Left lung (tissue), 10 donors: ENCODE results near the gene RPL28. TPM values are rescaled to one million over a fixed set of nuclear protein-coding genes. Genes with fewer than 3 reads are reported as not detected.
"Not testable (repeated sequence)": the region's sequence is repeated elsewhere in the genome, so short reads cannot be mapped to it uniquely, and the experiment has no call there.

ENCODE experiments used
- ATAC-seq: fragments of 200-7000 bp; cut with Tn5 transposase; one replicate; pipeline ENCODE4 v1.9.1; 2020; ENCODE audit warnings: moderate library complexity
- DNase-seq, 4 donors: peaks; one replicate each; pipeline ENCODE4 v3.0.0-alpha.2; 2013 to 2020
- H3K27ac ChIP-seq, 2 donors: fragments of 200-600 bp; sonication (generic) in 1 of 2; one replicate each; pipeline versions ENCODE4 v1.5.0 to v1.8.0; 2020 to 2021
- H3K27me3 ChIP-seq, 2 donors: fragments of 200-600 bp; sonication (generic) in 1 of 2; one replicate each; pipeline versions ENCODE4 v1.5.0 to v1.8.0; 2020 to 2021
- H3K36me3 ChIP-seq, 2 donors: fragments of 200-600 bp; sonication (generic) in 1 of 2; one replicate each; pipeline versions ENCODE4 v1.5.0 to v1.8.0; 2020 to 2021
- H3K4me1 ChIP-seq, 2 donors: fragments of 200-600 bp; one replicate each; pipeline ENCODE4 v1.8.0; 2021
- H3K4me3 ChIP-seq, 2 donors: fragments of 200-600 bp; sonication (generic) in 1 of 2; one replicate each; pipeline versions ENCODE4 v1.5.0 to v1.8.0; 2020 to 2021; ENCODE audit warnings: mild to moderate bottlenecking in 1 of 2
- H3K9me3 ChIP-seq, 2 donors: fragments of 200-600 bp; sonication (generic) in 1 of 2; one replicate each; pipeline versions ENCODE4 v1.5.0 to v1.8.0; 2020 to 2021
- CTCF ChIP-seq, 2 donors: fragments of 200-600 bp; sonication (generic) in 1 of 2; IDR thresholded peaks; one replicate each; pipeline versions ENCODE4 v1.5.0 to v1.8.0; 2021; ENCODE audit warnings: antibody characterized with exemption in 2 of 2
- intact Hi-C, 2 donors: fragments of 100-400 bp; cut with DNase I; formaldehyde crosslinking; loops; one replicate each; pipeline versions ENCODE4 v1.11.2 to v1.14.2; 2022
- polyA plus RNA-seq, 6 donors: library from polyadenylated mRNA; unstranded; fragments of 120-200 nt; gene quantifications; one replicate each; pipeline ENCODE4 v1.2.1, GENCODE V29; 2013; ENCODE audit not compliant: insufficient read length in 6 of 6
- total RNA-seq, 2 donors: library from RNA; stranded (reverse); fragmentation: NEBNext Ultra II Directional; extraction: Animal tissue kit (Norgen Biotek cat#: 25700); gene quantifications; one replicate each; pipeline ENCODE4 v1.2.1, GENCODE V29; 2021
- donor health status: DM: no; HTN: yes; CAD: no.
- donor health status: DM: no; HTN: no; CAD: no.

The RPL28 gene
- total and polyA plus RNA-seq, 8 donors, result 1,216 to 1,774 (median 1,434) TPM

- peaks cover 0 to 14% of the 10 kb centered on the region in 2 donors for H3K4me1 ChIP-seq
- no peak for ATAC-seq
- intact Hi-C loops, result no loop called here
- peak in 1 of 4 donors; percentile 20 for DNase-seq
- peaks cover 43 to 82% of the 10 kb centered on the region in 2 donors for H3K27me3 ChIP-seq
- H3K27ac ChIP-seq, result no peak overlapping the region
- TF ChIP-seq CTCF (IDR thresholded peaks at IDR 0.05), result no peak
- H3K9me3 ChIP-seq, result no peaks in the 10 kb centered on the region
- no peaks in the 10 kb centered on the region for H3K36me3 ChIP-seq
- no peak overlapping the region for H3K4me3 ChIP-seq
Observed at GRCh38 chr19:55447421-55448174, 61.9 kb downstream of the RPL28 start.

- DNase-seq, H3K9me3 ChIP-seq, H3K4me3 ChIP-seq, intact Hi-C loops, H3K27ac ChIP-seq, ATAC-seq, H3K36me3 ChIP-seq: not testable (repeated sequence)
- Histone ChIP-seq H3K27me3 (peaks cover 42 to 82% of the 10 kb centered on the region in 2 donors), H3K4me1 (peaks cover 0 to 15% of the 10 kb centered on the region in 2 donors)
Observed at GRCh38 chr19:55448175-55448490, 62.4 kb downstream of the RPL28 start.

- H3K27me3 ChIP-seq, result peaks cover 31 to 68% of the 10 kb centered on the region in 2 donors
- peaks cover 0 to 15% of the 10 kb centered on the region in 2 donors for H3K4me1 ChIP-seq
- DNase-seq (peak in 1 of 4 donors; percentile 49), ATAC-seq (no peak)
- H3K36me3 ChIP-seq, result no peaks in the 10 kb centered on the region
- intact Hi-C loops, result no loop called here
- no peaks in the 10 kb centered on the region for H3K9me3 ChIP-seq
- no peak overlapping the region for H3K4me3 ChIP-seq
- H3K27ac ChIP-seq, result no peak overlapping the region
- no peak for TF ChIP-seq CTCF (IDR thresholded peaks at IDR 0.05)
Observed at GRCh38 chr19:55449469-55449868, 63.7 kb downstream of the RPL28 start.

GRCh38 chr19:55451163-55451964 is 65.6 kb downstream of the RPL28 start:
- ATAC-seq (no peak), DNase-seq (no peak)
- H3K27me3 ChIP-seq, result peaks cover 21 to 49% of the 10 kb centered on the region in 2 donors
- no peaks in the 10 kb centered on the region for H3K9me3 ChIP-seq
- H3K27ac ChIP-seq, result no peak overlapping the region
- no peak for TF ChIP-seq CTCF (IDR thresholded peaks at IDR 0.05)
- no peak overlapping the region for H3K4me3 ChIP-seq
- H3K4me1 ChIP-seq, result peaks cover 0 to 15% of the 10 kb centered on the region in 2 donors
- peaks cover 0 to 8% of the 10 kb centered on the region in 2 donors for H3K36me3 ChIP-seq
- intact Hi-C loops, result no loop called here

GRCh38 chr19:55451965-55452748 is 66.4 kb downstream of the RPL28 start:
- intact Hi-C loops, result no loop called here
- no peaks in the 10 kb centered on the region for H3K9me3 ChIP-seq
- no peak overlapping the region for H3K4me3 ChIP-seq
- no peak for TF ChIP-seq CTCF (IDR thresholded peaks at IDR 0.05)
- peaks cover 0 to 8% of the 10 kb centered on the region in 2 donors for H3K36me3 ChIP-seq
- ATAC-seq, result no peak
- peaks cover 21 to 42% of the 10 kb centered on the region in 2 donors for H3K27me3 ChIP-seq
- H3K4me1 ChIP-seq, result peaks cover 0 to 15% of the 10 kb centered on the region in 2 donors
- DNase-seq, result peak in 2 of 4 donors; percentile 29 to 57
- no peak overlapping the region for H3K27ac ChIP-seq

Other genes with a start within 250 kb of the RPL28 start
- 1 to 10 TPM in 1 of 2 donors, not detected in 1; 1.6 TPM for gene TNNT1, start 236.7 kb upstream of the RPL28 start, total RNA-seq
- gene TNNT1, start 236.7 kb upstream of the RPL28 start, polyA plus RNA-seq, result 1 to 10 TPM; 1.1 to 4.3 (median 1.6) TPM
- 1 to 10 TPM; 1.2 to 1.6 TPM for gene TNNI3, start 228.2 kb upstream of the RPL28 start, total RNA-seq
- 1 to 10 TPM in 1 of 6 donors, under 1 TPM in 4, not detected in 1; 0.75 to 1.6 (median 0.84) TPM for gene TNNI3, start 228.2 kb upstream of the RPL28 start, polyA plus RNA-seq
- 10 to 100 TPM in 1 of 2 donors, under 1 TPM in 1; 0.76 to 11.0 TPM for gene DNAAF3, start 219.3 kb upstream of the RPL28 start, total RNA-seq
- gene DNAAF3, start 219.3 kb upstream of the RPL28 start, polyA plus RNA-seq, result 1 to 10 TPM; 1.7 to 6.9 (median 5.4) TPM
- gene SYT5, start 205.6 kb upstream of the RPL28 start, total RNA-seq, result not detected
- 1 to 10 TPM in 3 of 6 donors, under 1 TPM in 3; 0.61 to 1.5 (median 0.94) TPM for gene SYT5, start 205.6 kb upstream of the RPL28 start, polyA plus RNA-seq
- gene PTPRH, start 176.4 kb upstream of the RPL28 start, total RNA-seq, result under 1 TPM; 0.20 to 0.63 TPM
- under 1 TPM; 0.10 to 0.32 (median 0.20) TPM for gene PTPRH, start 176.4 kb upstream of the RPL28 start, polyA plus RNA-seq
- 1 to 10 TPM; 1.9 to 2.7 TPM for gene TMEM86B, start 157.2 kb upstream of the RPL28 start, total RNA-seq
- 1 to 10 TPM; 2.3 to 4.4 (median 2.7) TPM for gene TMEM86B, start 157.2 kb upstream of the RPL28 start, polyA plus RNA-seq
- gene PPP6R1, start 126.9 kb upstream of the RPL28 start, total RNA-seq, result 10 to 100 TPM; 56.0 to 81.8 TPM
- gene PPP6R1, start 126.9 kb upstream of the RPL28 start, polyA plus RNA-seq, result 10 to 100 TPM; 33.4 to 43.8 (median 39.8) TPM
- 10 to 100 TPM; 23.8 to 31.0 TPM for gene HSPBP1, start 105.8 kb upstream of the RPL28 start, total RNA-seq
- 10 to 100 TPM; 23.7 to 38.4 (median 30.5) TPM for gene HSPBP1, start 105.8 kb upstream of the RPL28 start, polyA plus RNA-seq
- 1 to 10 TPM; 2.2 to 3.3 TPM for gene BRSK1, start 101.9 kb upstream of the RPL28 start, total RNA-seq
- 10 to 100 TPM; 11.7 to 18.1 (median 14.9) TPM for gene BRSK1, start 101.9 kb upstream of the RPL28 start, polyA plus RNA-seq
- 10 to 100 TPM; 13.3 to 29.5 TPM for gene TMEM150B, start 60.6 kb upstream of the RPL28 start, total RNA-seq
- 1 to 10 TPM in 1 of 6 donors, under 1 TPM in 5; 0.49 to 1.2 (median 0.82) TPM for gene TMEM150B, start 60.6 kb upstream of the RPL28 start, polyA plus RNA-seq
- 10 to 100 TPM; 12.9 to 15.5 TPM for gene KMT5C, start 46.1 kb upstream of the RPL28 start, total RNA-seq
- 10 to 100 TPM; 20.8 to 27.6 (median 22.4) TPM for gene KMT5C, start 46.1 kb upstream of the RPL28 start, polyA plus RNA-seq
- gene COX6B2, start 31.2 kb upstream of the RPL28 start, total RNA-seq, result under 1 TPM in 1 of 2 donors, not detected in 1; 0.24 TPM
- gene COX6B2, start 31.2 kb upstream of the RPL28 start, polyA plus RNA-seq, result under 1 TPM; 0.20 to 0.75 (median 0.59) TPM
- gene GARIN5B, start 22.7 kb upstream of the RPL28 start, total RNA-seq, result not detected
- under 1 TPM in 2 of 6 donors, not detected in 4; 0.04 to 0.06 TPM for gene GARIN5B, start 22.7 kb upstream of the RPL28 start, polyA plus RNA-seq
- gene IL11, start 15.5 kb upstream of the RPL28 start, total RNA-seq, result under 1 TPM; 0.10 to 0.44 TPM
- under 1 TPM; 0.16 to 0.90 (median 0.43) TPM for gene IL11, start 15.5 kb upstream of the RPL28 start, polyA plus RNA-seq
- gene TMEM190, start 9.1 kb upstream of the RPL28 start, total RNA-seq, result 1 to 10 TPM in 1 of 2 donors, not detected in 1; 9.3 TPM
- gene TMEM190, start 9.1 kb upstream of the RPL28 start, polyA plus RNA-seq, result 10 to 100 TPM in 1 of 6 donors, 1 to 10 TPM in 5; 1.2 to 15.6 (median 4.5) TPM
- gene TMEM238, start 1.6 kb upstream of the RPL28 start, total RNA-seq, result 10 to 100 TPM; 25.3 to 33.9 TPM
- gene TMEM238, start 1.6 kb upstream of the RPL28 start, polyA plus RNA-seq, result 1 to 10 TPM in 2 of 6 donors, under 1 TPM in 4; 0.48 to 1.9 (median 0.67) TPM
- gene UBE2S, start 21.9 kb downstream of the RPL28 start, total RNA-seq, result 10 to 100 TPM; 26.5 to 39.1 TPM
- gene UBE2S, start 21.9 kb downstream of the RPL28 start, polyA plus RNA-seq, result 10 to 100 TPM; 27.4 to 71.2 (median 35.7) TPM
- not detected for gene SHISA7, start 57.4 kb downstream of the RPL28 start, total RNA-seq
- gene SHISA7, start 57.4 kb downstream of the RPL28 start, polyA plus RNA-seq, result under 1 TPM; 0.11 to 0.23 (median 0.20) TPM
- gene ISOC2, start 75.7 kb downstream of the RPL28 start, total RNA-seq, result 10 to 100 TPM; 36.2 to 49.4 TPM
- gene ISOC2, start 75.7 kb downstream of the RPL28 start, polyA plus RNA-seq, result 10 to 100 TPM; 23.8 to 38.3 (median 29.6) TPM
- not detected for gene C19orf85, start 78.8 kb downstream of the RPL28 start, total RNA-seq
- not detected for gene C19orf85, start 78.8 kb downstream of the RPL28 start, polyA plus RNA-seq
- gene ZNF628, start 90.7 kb downstream of the RPL28 start, total RNA-seq, result 1 to 10 TPM; 8.7 to 9.5 TPM
- gene ZNF628, start 90.7 kb downstream of the RPL28 start, polyA plus RNA-seq, result 1 to 10 TPM; 1.6 to 5.4 (median 2.8) TPM
- gene NAT14, start 99.3 kb downstream of the RPL28 start, total RNA-seq, result 10 to 100 TPM; 22.9 to 37.2 TPM
- 10 to 100 TPM; 34.7 to 46.6 (median 41.3) TPM for gene NAT14, start 99.3 kb downstream of the RPL28 start, polyA plus RNA-seq
- gene SSC5D, start 102.5 kb downstream of the RPL28 start, total RNA-seq, result 10 to 100 TPM in 1 of 2 donors, 1 to 10 TPM in 1; 5.3 to 45.9 TPM
- gene SSC5D, start 102.5 kb downstream of the RPL28 start, polyA plus RNA-seq, result 10 to 100 TPM in 1 of 6 donors, 1 to 10 TPM in 5; 4.1 to 12.7 (median 8.0) TPM
- not detected for gene SBK2, start 151.2 kb downstream of the RPL28 start, total RNA-seq
- under 1 TPM in 1 of 6 donors, not detected in 5; 0.20 TPM for gene SBK2, start 151.2 kb downstream of the RPL28 start, polyA plus RNA-seq
- gene SBK3, start 159.6 kb downstream of the RPL28 start, total RNA-seq, result under 1 TPM; 0.26 to 0.50 TPM
- gene SBK3, start 159.6 kb downstream of the RPL28 start, polyA plus RNA-seq, result 1 to 10 TPM in 2 of 6 donors, under 1 TPM in 4; 0.46 to 1.7 (median 0.69) TPM
- gene ZNF579, start 194.9 kb downstream of the RPL28 start, total RNA-seq, result 10 to 100 TPM; 12.8 to 14.7 TPM
- 10 to 100 TPM; 10.7 to 13.9 (median 12.5) TPM for gene ZNF579, start 194.9 kb downstream of the RPL28 start, polyA plus RNA-seq
- gene FIZ1, start 213.6 kb downstream of the RPL28 start, total RNA-seq, result 10 to 100 TPM; 11.0 to 14.4 TPM
- 10 to 100 TPM; 16.7 to 22.6 (median 19.6) TPM for gene FIZ1, start 213.6 kb downstream of the RPL28 start, polyA plus RNA-seq
- 10 to 100 TPM; 22.3 to 22.4 TPM for gene ZNF524, start 214.4 kb downstream of the RPL28 start, total RNA-seq
- gene ZNF524, start 214.4 kb downstream of the RPL28 start, polyA plus RNA-seq, result 1 to 10 TPM; 4.9 to 9.0 (median 6.9) TPM
- gene ZNF865, start 219.7 kb downstream of the RPL28 start, total RNA-seq, result 10 to 100 TPM; 13.7 to 16.1 TPM
- gene ZNF865, start 219.7 kb downstream of the RPL28 start, polyA plus RNA-seq, result 10 to 100 TPM in 2 of 6 donors, 1 to 10 TPM in 4; 5.9 to 12.2 (median 8.4) TPM
- 1 to 10 TPM; 6.0 to 8.0 TPM for gene ZNF784, start 238.6 kb downstream of the RPL28 start, total RNA-seq
- gene ZNF784, start 238.6 kb downstream of the RPL28 start, polyA plus RNA-seq, result 10 to 100 TPM in 1 of 6 donors, 1 to 10 TPM in 5; 8.3 to 11.6 (median 8.9) TPM